ENCODE measurements around the gene ATR.

- TF ChIP-seq, protein P1, sequence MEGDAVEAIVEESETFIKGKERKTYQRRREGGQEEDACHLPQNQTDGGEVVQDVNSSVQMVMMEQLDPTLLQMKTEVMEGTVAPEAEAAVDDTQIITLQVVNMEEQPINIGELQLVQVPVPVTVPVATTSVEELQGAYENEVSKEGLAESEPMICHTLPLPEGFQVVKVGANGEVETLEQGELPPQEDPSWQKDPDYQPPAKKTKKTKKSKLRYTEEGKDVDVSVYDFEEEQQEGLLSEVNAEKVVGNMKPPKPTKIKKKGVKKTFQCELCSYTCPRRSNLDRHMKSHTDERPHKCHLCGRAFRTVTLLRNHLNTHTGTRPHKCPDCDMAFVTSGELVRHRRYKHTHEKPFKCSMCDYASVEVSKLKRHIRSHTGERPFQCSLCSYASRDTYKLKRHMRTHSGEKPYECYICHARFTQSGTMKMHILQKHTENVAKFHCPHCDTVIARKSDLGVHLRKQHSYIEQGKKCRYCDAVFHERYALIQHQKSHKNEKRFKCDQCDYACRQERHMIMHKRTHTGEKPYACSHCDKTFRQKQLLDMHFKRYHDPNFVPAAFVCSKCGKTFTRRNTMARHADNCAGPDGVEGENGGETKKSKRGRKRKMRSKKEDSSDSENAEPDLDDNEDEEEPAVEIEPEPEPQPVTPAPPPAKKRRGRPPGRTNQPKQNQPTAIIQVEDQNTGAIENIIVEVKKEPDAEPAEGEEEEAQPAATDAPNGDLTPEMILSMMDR (conservative IDR thresholded peaks at IDR 0.05; ENCODE audit: low read depth, low read length): no peak
- no peak for TF ChIP-seq EZH2 (IDR thresholded peaks at IDR 0.05; ENCODE audit: low read length, unreplicated experiment)
These were observed 24.3 kb upstream of the ATR start for GRCh38 chr3:142602619-142603385.
